Measurements from ENCODE around the gene SLC5A12.

GRCh38 chr11:26675233-26675928 is 46.5 kb downstream of the SLC5A12 start:
- no peak for TF ChIP-seq CTCF (IDR thresholded peaks at IDR 0.05)
- TF ChIP-seq POLR2A (IDR thresholded peaks at IDR 0.05), result no peak
